Activated CD4-positive, alpha-beta T cell treated with anti-CD3 and anti-CD28 coated beads, Interleukin-2, Interleukin-6, amounts not matched to agents 100 ng/mL and 50 ng/mL, durations not matched to agents 16 hours and 8 hours (primary cell): Measurements from ENCODE around the gene MSRB1.
A peak's percentile ranks its signal among the peaks of the same experiment; 100 is the strongest.

Experiments
- DNase-seq: peaks from one replicate; pipeline ENCODE4 v3.0.0-alpha.2; 2020

MSRB1 gene

GRCh38 chr16:1942810-1943726 is at the start of gene MSRB1:
Gene MSRB1, minus strand, starts transcription at chr16:1943199. Its CDS starts 43 bp downstream, at chr16:1943156.
- peak; percentile 100 for DNase-seq

- peak; percentile 99 for DNase-seq
Measured at GRCh38 chr16:1991948-1992703, 49.1 kb upstream of the MSRB1 start.

- DNase-seq = no peak
Measured at GRCh38 chr16:1991588-1991947, 48.6 kb upstream of the MSRB1 start.

DNA sequence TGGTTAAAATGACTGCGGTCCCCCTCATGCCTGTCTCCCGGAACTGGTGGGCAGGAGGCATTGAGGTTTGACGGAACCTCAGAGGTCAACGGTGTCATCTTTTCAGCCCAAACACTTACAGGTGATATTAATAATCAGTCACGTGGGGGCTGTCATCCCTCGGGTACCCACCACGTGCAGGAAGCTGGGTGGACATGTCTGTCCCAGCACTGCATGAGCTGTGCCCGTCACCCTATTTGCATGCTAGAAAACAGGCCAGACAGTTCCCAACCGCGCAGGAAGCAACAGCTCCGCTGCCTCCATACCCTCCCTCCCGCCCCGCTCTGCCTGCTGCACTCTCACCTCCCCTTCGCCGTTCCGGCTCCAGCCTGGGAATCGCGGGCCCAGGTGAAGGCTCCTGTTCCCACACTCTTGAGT is 48.1 kb upstream of the MSRB1 start:
- peak; percentile 62 for DNase-seq

- DNase-seq = peak; percentile 57
Measured at GRCh38 chr16:1990351-1991134, 47.5 kb upstream of the MSRB1 start.

- DNase-seq = no peak
Measured at GRCh38 chr16:1990101-1990350, 47.0 kb upstream of the MSRB1 start.

DNA sequence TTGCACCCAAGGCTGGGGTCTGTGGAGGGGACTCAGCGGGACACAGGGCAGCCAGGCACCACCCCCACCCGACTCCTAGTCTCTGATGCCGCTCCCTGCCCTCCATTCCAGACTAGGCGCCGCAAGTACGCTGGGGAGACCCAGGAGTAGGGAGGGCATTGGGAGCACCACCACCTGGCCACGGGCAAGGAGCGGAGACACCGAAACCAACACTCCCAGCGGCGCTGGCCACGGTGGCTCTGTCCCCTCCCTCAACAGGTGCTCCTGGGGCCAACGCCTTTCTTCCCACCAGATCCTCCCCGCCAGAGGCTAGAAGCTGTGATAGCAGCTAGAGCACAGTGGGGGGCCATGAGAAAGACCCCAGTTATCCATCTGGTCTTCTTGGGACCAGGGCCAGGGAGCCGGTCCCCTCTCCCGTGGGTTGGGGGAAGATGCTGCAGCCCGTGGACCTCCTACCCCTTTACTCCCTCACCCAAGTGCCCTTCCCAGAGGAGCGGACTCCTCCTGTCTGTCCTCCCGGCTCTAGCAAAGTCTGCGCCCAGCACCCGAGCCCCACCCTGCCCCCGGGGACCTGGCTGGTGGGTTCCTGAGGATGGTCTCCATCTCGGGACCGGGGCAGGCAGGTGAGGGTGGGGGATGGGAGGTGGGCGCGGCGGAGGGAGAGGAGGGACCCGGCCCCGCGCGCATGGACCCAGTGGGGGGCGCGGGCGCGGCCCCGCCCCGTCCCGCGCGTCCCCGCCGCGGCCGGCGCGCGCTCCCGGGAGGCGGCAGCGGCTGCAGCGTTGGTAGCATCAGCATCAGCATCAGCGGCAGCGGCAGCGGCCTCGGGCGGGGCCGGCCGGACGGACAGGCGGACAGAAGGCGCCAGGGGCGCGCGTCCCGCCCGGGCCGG is 46.5 kb upstream of the MSRB1 start, which contains the start of gene SYNGR3:
TSS of gene SYNGR3 (plus strand) at position 762 of the 892 bp plus-strand sequence. CDS start 133 bp downstream, outside the sequence.
- no peak for DNase-seq

- no peak for DNase-seq
Measured at GRCh38 chr16:1987198-1987597, 44.2 kb upstream of the MSRB1 start.

DNA sequence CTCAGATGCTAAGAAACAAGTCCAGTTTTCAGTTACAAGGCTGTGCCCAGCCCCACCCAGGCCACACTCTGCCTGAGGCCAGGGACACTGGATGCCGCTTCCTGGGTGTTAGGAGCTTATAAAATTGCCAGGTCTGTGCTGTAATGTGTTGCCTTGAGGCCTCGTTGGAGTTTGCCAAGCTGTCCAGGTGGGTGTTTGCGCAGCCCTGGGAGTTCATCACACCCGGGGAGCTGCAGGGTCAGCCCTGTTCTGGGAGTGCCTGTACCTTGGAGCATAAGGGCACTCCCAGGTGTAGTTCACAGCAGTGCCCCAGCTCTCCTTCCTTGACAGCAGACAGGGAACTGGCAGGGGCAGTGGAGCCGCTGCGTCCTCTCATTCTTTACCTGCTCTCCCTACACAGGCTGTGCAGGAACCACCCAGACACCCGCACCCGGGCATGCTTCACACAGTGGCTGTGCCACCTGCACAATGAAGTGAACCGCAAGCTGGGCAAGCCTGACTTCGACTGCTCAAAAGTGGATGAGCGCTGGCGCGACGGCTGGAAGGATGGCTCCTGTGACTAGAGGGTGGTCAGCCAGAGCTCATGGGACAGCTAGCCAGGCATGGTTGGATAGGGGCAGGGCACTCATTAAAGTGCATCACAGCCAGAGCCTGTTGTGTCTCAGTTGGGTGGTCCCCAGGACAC is 42.6 kb upstream of the MSRB1 start:
- DNase-seq = no peak

DNA sequence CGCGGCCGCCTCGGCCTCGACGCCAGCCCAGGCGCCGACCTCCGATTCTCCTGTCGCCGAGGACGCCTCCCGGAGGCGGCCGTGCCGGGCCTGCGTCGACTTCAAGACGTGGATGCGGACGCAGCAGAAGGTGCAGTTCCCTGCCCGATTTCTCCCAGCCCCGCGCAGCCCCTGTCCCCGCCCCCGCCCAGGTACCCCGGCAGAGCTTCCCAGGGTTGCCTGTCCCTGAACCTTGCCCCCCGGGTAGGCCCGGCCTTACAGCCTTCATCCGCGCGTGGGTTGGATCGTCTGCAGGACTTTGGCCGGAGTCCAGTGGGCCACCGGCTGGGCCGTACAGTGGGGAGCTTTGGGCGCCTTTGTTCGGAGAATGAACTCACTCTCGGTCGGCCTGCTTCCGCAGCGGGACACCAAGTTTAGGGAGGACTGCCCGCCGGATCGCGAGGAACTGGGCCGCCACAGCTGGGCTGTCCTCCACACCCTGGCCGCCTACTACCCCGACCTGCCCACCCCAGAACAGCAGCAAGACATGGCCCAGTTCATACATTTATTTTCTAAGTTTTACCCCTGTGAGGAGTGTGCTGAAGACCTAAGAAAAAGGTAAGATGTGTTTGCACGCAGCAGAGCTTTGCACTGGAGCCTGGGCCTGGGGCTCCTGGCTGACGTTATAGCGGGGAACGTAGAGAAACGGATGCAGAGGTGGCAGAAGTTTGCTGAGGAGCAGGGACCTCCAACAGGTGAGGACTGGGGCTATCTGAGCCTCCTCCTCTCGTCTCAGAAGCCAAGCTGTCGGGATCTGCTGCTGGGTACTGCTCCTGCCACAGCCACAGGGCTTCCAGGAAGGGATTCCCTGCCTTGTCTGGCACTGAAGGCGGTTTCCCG is 41.6 kb upstream of the MSRB1 start:
- DNase-seq = peak; percentile 49

GRCh38 chr16:1983544-1984346 is 40.7 kb upstream of the MSRB1 start, which contains the start of gene GFER:
Gene GFER, plus strand, starts transcription at chr16:1984193. Its CDS starts 26 bp downstream, at chr16:1984219.
- peak; percentile 92 for DNase-seq

DNA sequence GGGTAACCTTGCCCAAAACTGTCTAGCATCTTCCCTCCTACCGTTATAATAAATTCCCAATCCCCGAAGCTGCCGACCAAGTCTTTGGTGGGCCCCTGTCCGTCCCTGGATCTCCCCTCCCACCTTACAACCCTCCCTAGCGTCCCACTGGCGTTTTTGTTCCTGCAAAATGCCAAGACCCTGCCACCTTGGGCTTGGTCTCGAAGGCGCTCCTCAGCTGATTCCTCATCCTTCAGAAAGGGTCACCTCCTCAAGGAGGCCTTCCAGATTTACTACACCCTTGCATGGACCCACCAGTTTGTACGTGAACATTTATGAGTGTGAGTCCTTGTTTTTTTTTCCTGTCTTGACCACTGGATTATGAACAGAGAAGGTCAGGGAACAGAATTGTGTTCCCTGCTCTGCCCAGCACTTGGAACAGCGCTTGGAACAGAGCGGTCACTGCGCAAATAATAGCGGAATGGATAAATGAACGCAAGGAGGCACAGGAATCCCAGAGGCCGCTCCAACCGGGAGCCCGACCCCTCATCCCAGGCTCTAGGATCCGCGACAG is 40.1 kb upstream of the MSRB1 start:
- DNase-seq = no peak

GRCh38 chr16:1982013-1982433 is 39.0 kb upstream of the MSRB1 start:
- no peak for DNase-seq

DNA sequence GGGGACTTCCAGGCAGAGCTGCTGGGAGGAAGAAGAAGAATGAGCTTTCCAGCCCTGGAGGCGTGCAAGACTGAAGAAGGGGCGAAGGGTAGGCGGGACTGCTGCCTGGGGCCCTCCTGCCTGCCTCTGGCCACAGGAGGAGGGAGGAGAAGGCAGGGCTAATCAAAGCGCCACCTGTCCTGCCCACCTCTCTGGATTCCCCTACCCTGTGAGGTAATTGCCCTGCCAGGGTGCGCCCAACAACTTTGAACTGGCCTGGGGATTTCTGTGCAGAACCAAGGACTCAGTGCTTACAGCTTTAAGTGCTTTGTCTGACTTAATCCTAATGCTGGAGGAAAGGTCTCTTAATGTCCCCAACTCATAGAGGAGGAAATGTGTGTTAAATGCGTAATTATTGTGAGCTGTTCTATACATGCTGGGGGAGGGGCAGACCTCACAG is 38.4 kb upstream of the MSRB1 start, which contains the start of gene NOXO1:
TSS of gene NOXO1 (minus strand) at position 72 of the 439 bp plus-strand sequence. CDS start 290 bp downstream, outside the sequence.
- no peak for DNase-seq

DNA sequence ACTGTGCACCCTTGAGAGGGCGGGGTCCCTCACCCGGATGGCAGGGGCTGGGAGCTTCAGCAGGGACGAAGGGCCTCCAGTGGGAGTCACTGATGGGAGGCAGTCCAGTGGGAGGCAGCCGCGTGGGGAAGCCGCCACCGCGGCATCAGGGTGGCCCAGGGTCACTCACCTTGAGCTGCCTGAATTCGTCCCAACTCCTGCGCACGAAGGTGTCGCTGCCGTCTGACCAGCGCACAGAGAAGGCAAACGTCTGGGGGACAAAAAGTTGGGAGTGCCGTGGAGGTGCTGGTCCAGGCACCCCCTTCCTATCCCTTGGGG is 37.7 kb upstream of the MSRB1 start:
- DNase-seq = no peak

DNA sequence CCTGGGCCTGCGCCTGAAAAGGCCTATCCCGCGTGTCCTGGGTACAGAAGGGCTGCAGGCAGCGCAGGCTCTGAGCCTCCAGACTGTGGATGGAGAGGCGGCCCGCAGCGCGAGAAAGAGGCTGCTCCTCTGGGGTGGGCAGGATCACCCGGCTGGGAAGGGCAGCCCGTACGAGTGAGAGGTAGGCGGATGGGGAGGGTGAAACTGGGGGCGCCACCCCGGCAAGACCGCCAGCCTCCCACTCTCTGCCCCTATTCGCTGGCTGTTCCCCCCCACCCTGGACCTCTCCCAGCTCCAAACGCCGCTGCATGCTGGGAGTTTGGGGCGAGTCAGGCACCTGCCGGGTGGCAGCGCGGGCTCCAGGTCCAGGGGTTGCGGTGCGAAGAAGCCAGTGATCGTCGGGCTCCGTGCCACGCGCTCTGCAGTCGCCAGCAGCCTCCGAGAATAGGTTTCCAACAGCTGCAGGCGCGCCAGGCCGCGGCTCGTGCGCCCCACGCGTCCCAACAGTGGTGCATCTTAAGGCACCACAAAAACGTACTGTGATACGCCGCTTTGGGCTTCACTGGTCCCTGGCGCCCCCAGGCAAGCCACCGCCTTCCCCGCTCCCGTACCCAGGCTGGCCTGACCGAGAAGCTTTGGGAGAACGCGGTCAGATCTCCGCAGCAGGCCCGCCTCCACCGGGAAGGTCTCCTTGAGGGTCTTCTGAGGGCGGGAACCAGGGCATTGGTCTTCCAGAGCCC is 37.2 kb upstream of the MSRB1 start:
- no peak for DNase-seq

DNA sequence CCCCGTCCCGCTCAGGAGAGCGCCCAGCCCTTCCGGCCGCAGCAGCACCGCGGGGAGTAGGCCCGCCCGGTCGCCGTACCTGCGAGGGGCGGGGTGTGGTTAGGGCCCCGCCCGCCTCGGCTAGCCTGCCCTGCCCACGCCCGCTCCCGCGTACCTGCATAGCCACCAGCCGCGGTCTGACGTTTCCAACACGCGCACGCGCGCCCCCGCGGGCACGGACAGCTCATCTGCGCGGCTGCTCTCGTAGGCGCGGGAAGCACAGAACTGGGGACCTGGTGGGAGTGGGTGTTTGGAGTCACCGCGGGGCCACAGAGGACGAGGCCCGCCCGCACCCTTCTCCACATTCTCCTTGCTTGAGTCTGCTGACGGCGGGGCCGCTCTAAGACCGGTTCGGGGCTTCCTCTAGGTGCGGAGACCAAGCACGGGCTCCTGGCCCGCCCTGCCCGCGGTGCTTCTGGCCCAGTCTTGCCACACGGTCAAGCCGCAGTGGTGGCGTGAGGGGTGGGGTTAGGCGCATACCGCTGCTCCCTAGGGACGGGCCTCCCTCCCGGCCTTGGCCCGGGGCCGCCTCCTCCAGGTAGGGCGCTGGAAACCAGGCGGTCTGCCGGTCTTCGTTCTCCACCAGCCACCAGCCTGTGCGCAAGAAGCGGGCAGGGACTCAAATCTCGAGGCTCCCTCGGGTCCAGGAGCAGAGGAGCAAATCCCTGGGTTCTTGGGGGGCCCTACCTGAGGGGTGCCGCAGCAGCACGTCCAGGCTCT is 36.5 kb upstream of the MSRB1 start:
- no peak for DNase-seq
